GM21390 (cell line): ENCODE results near the gene IMMP1L.

Experiments used
- ATAC-seq: cut with Tn5 transposase; IDR thresholded peaks from one replicate; pipeline ENCODE4 v1.9.1; 2021; ENCODE audit not compliant: unreplicated experiment

Gene IMMP1L

DNA sequence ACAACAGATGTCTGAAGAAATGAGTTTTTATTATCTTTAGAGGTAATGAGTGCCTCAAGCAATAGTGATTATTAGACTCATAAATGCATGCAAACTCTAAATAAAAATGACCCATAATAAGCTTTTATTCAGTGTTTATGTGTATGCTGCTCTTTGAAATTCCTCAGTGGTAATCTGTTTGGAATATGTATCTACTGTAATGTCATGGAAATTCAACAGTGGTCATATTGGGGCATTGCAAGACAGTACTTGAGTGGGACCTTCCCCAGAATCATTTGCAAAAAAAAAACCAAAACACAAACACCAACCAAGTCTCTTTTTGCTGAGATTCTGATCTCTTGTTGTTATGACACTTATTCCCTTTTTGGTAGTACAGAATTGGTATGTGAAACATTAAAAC, 104.8 kb downstream of the IMMP1L start:
- ATAC-seq, result no peak

GRCh38 chr11:31397239-31397834, 112.1 kb downstream of the IMMP1L start:
- no peak for ATAC-seq

GRCh38 chr11:31387379-31387778, 122.0 kb downstream of the IMMP1L start:
- no peak for ATAC-seq

DNA sequence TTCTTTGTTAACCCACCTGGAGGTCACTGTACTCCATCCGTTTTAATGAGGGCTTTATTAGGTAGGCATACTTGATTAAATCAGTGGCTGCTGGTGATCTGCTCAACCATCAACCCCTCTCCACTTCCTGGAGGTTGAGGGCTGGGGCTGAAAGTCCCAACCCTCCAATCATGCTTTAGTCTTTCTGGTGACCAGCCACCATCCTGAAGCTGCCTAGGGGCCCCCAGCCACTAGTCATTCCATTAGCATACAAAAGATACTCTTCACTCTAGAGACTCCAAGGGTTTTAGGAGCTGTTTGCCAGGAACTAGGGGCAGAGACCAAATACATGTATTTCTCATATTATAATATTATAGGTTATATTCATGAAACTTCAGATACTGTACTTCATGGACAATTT, 126.3 kb downstream of the IMMP1L start:
- no peak for ATAC-seq
